Uterus (tissue), 2 donors: ENCODE measurements around the gene ELF4.

Experiments used
- CTCF ChIP-seq, 4 experiments: fragments of 200-600 bp in 2 of 4; fragments of 450-650 bp in 2 of 4; sonication (generic) in 2 of 4; IDR thresholded peaks; one replicate each; pipeline ENCODE4 v1.5.1; 2016 to 2019; ENCODE audit warnings: antibody characterized with exemption in 4 of 4, mild to moderate bottlenecking in 2 of 4, moderate library complexity in 1 of 4
- POLR2A ChIP-seq, 2 donors: fragments of 450-650 bp; IDR thresholded peaks; one replicate each; pipeline ENCODE4 v1.6.1; 2016; ENCODE audit warnings: antibody characterized with exemption in 2 of 2, mild to moderate bottlenecking in 1 of 2, moderate library complexity in 1 of 2

- TF ChIP-seq CTCF (IDR thresholded peaks at IDR 0.05) (no peak), POLR2A (IDR thresholded peaks at IDR 0.05) (no peak)
Observed at GRCh38 chrX:130025256-130025655, 85.0 kb downstream of the ELF4 start.
